MCF 10A (cell line): Measurements from ENCODE around the gene ADAMTS2. TPM values are rescaled to one million over a fixed set of nuclear protein-coding genes. Genes with fewer than 3 reads are reported as not detected.

ENCODE experiments used
- BruUV-seq: library from RNA; stranded (reverse); fragments of 400-500 nt; replicated peaks from 2 replicates; lab custom pipeline; 2021; lab: Mats Ljungman, UMichigan
- CTCF ChIA-PET: fragments of 300-600 bp; sonication (Branson Sonifier 250); formaldehyde crosslinking; extraction: SDS; loops from one replicate; lab custom pipeline; 2021; ENCODE audit warnings: antibody characterized with exemption, inconsistent platforms; lab: Yijun Ruan, JAX
- POLR2A ChIA-PET: fragments of 300-600, 350-650 bp; sonication (Branson Sonifier 250); formaldehyde crosslinking; extraction: SDS; loops from one replicate; lab custom pipeline; 2020; ENCODE audit warnings: antibody characterized with exemption, inconsistent platforms; lab: Yijun Ruan, JAX
- DNase-seq: peaks from one replicate; pipeline ENCODE4 v3.0.0-alpha.2; 2018; ENCODE audit not compliant: unreplicated experiment
- H3K27ac Mint-ChIP-seq: one replicate; pipeline ENCODE4 v1.8.0; 2022; ENCODE audit warnings: mild to moderate bottlenecking, low read depth, mixed read lengths; ENCODE audit not compliant: unreplicated experiment
- H3K27me3 Mint-ChIP-seq: one replicate; pipeline ENCODE4 v1.8.0; 2022; ENCODE audit warnings: mixed read lengths; ENCODE audit not compliant: insufficient read depth, unreplicated experiment
- H3K36me3 Mint-ChIP-seq: one replicate; pipeline ENCODE4 v1.8.0; 2022; ENCODE audit warnings: mild to moderate bottlenecking, moderate library complexity, mixed read lengths; ENCODE audit not compliant: insufficient read depth, unreplicated experiment
- H3K4me1 Mint-ChIP-seq: one replicate; pipeline ENCODE4 v1.8.0; 2022; ENCODE audit warnings: mixed read lengths; ENCODE audit not compliant: insufficient read depth, unreplicated experiment
- H3K4me3 Mint-ChIP-seq: one replicate; pipeline ENCODE4 v1.8.0; 2022; ENCODE audit warnings: mild to moderate bottlenecking, moderate library complexity, mixed read lengths; ENCODE audit not compliant: unreplicated experiment
- H3K9me3 Mint-ChIP-seq: one replicate; pipeline ENCODE4 v1.8.0; 2022; ENCODE audit warnings: mixed read lengths; ENCODE audit not compliant: unreplicated experiment
- intact Hi-C: fragments of 100-400 bp; cut with micrococcal nuclease; formaldehyde crosslinking; loops from 2 replicates; pipeline ENCODE4 v1.14.1; 2022
- total RNA-seq: library from RNA; stranded (reverse); gene quantifications from 2 replicates; pipeline ENCODE4 v1.2.3, GENCODE V29; 2022
- TF ChIP-seq, protein P1 (sequence below): fragments of 200-600 bp; IDR thresholded peaks from one replicate; pipeline ENCODE4 v1.8.0; 2022; ENCODE audit warnings: antibody characterized with exemption, mild to moderate bottlenecking; ENCODE audit not compliant: unreplicated experiment

Gene ADAMTS2
- total RNA-seq, 1 experiment from 2014 or later: not detected

DNA sequence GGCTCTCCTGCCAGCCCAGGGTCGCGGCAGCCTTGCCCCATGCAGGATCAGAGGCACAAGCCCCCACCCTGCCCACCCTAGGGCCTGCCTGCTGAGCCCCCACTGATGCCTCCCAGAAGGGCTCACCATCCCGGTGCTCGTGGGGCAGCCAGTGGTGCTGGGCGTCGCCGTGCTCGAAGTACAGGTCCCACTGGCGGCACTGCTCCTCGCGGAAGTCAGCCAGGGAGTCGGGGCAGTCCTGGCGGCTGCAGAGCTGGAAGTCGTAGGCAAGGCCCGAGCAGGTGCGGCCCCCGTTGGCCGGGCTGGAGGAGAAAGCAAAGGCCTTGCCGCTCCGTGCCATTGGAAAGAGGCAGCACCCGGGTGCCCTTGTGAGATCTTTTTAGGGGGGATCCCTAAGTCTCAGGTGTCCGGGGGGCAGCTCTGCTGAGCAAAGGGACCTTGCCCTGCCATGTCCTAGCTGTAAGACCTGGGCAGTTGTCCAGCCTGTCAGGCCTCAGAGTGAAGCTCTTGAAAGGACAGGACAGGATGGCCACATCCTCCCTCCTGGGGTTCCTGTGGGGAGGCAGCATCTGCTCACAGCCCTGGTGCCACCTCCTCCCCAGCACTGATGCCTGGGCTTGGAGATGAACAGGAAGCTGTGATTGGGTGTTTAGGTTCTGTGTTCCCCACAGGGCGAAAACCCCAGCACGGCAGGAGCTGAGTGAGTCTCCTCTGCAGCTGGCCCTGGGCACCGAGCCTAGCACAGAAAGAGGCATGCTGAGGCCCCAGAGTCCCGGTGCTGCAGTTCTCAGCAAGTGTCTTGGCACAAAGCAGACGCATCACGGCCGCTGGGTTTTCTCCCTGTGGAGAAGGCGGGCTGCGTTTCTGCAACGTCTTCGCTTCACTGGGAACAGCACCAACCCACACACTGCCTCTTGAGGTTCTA is 207.4 kb downstream of the ADAMTS2 start:
- TF ChIP-seq, protein P1, sequence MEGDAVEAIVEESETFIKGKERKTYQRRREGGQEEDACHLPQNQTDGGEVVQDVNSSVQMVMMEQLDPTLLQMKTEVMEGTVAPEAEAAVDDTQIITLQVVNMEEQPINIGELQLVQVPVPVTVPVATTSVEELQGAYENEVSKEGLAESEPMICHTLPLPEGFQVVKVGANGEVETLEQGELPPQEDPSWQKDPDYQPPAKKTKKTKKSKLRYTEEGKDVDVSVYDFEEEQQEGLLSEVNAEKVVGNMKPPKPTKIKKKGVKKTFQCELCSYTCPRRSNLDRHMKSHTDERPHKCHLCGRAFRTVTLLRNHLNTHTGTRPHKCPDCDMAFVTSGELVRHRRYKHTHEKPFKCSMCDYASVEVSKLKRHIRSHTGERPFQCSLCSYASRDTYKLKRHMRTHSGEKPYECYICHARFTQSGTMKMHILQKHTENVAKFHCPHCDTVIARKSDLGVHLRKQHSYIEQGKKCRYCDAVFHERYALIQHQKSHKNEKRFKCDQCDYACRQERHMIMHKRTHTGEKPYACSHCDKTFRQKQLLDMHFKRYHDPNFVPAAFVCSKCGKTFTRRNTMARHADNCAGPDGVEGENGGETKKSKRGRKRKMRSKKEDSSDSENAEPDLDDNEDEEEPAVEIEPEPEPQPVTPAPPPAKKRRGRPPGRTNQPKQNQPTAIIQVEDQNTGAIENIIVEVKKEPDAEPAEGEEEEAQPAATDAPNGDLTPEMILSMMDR: no peak
- H3K9me3 Mint-ChIP-seq: peaks cover 11% of the 10 kb centered on the region
- H3K4me1 Mint-ChIP-seq: peaks cover 4% of the 10 kb centered on the region
- BruUV-seq: no TSS peak
- H3K36me3 Mint-ChIP-seq: no peaks in the 10 kb centered on the region
- CTCF ChIA-PET: interaction anchor here (0.8 kb wide), 1 partner anchor 356 kb away, joined by 3 read pairs; no protein-coding TSS in a partner anchor
- no peak for DNase-seq
- POLR2A ChIA-PET: no interaction called here
- H3K4me3 Mint-ChIP-seq: no peak overlapping the region
- intact Hi-C loops: no loop called here
- no peak overlapping the region for H3K27ac Mint-ChIP-seq
- H3K27me3 Mint-ChIP-seq: no peaks in the 10 kb centered on the region

DNA sequence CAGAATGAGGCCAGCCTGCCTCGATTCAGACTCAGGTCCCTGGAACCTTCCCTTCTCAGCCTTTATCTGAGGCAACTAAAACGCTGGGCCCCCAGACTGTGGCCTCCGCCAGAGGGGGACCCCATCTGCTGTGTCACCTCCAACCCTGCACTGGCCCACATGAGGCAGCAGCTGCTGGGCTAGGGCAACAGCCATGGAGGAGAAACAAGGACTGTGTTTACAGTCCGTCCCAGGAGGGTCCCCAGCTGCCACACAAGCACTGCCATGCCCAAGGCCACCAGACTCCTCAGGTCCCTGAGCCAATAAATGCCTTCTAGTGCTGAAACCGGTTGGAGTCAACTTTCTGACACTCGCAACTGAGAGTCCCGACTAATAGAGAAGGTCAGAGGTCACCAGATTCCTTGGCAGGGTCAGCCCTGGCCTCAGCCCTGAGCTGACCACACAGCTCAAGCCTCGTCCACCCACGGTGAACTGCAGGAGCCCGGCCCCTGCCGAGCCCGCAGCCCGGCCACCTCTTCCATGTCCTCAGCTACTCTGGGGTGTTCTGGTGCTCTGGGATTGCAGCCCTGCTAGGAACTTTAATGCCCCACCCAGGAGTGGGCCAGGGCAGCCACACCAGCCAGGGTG is 208.1 kb downstream of the ADAMTS2 start:
- Mint-ChIP-seq H3K4me1 (peaks cover 4% of the 10 kb centered on the region), H3K27me3 (no peaks in the 10 kb centered on the region), H3K36me3 (no peaks in the 10 kb centered on the region), H3K27ac (no peak overlapping the region), H3K4me3 (no peak overlapping the region), H3K9me3 (peaks cover 16% of the 10 kb centered on the region)
- ChIA-PET CTCF (interaction anchor here (0.6 to 0.8 kb wide), 2 partner anchors 29 to 357 kb away, joined by 3 read pairs; no protein-coding TSS in a partner anchor), POLR2A (no interaction called here)
- BruUV-seq: no TSS peak
- DNase-seq: no peak
- intact Hi-C loops: no loop called here
- TF ChIP-seq, protein P1: no peak

DNA sequence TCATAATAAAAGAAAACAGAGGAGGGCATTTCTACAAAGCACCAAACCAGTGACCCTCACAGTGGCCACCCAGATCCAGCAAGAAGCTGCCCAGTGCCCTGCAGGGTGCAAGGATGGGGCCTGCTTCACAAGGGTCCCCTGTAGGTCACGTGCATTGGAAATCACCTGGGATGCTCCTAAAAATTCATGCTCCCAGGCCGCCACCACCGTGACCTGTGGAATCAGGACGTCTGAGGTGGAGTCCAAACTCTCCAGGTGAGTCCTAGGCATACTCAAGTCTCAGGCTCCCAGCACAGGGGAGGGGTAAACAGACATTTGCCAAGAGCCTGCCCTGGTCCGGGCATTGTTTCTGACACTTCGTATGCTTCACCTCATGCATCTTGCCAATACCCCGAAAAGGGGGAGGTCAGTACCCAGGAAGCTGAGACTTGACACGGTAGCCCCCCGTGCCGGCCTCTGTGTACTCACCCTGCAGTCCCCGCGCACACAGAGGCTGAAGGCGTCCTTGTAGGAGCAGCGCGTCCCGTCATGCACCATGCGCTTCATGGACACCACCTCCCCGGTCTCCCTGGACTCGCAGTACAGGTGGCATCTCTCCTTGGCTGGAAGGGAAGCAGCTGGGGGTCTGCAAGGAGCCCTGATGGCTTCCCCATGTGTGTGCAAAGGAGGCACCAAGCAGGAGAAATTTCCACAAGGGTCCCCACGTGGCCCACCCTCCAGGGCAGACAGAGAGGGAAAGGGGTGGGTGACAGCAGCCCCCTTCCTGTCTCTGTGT is 209.6 kb downstream of the ADAMTS2 start:
- intact Hi-C loops: no loop called here
- Mint-ChIP-seq H3K27ac (no peak overlapping the region), H3K4me1 (peaks cover 4% of the 10 kb centered on the region), H3K9me3 (peaks cover 16% of the 10 kb centered on the region), H3K27me3 (no peaks in the 10 kb centered on the region), H3K36me3 (no peaks in the 10 kb centered on the region), H3K4me3 (no peak overlapping the region)
- TF ChIP-seq, protein P1: no peak
- POLR2A ChIA-PET: no interaction called here
- BruUV-seq: no TSS peak
- CTCF ChIA-PET: no interaction called here
- no peak for DNase-seq
